PC-9 (cell line): ENCODE results near the gene BAK1. TPM values are rescaled to one million over a fixed set of nuclear protein-coding genes. Genes with fewer than 3 reads are reported as not detected.

ENCODE experiments used
- BruUV-seq: library from RNA; stranded (reverse); fragments of 400-500 nt; replicated peaks from 2 replicates; lab custom pipeline; 2021; lab: Mats Ljungman, UMichigan
- CTCF ChIA-PET: fragments of 300-600 bp; sonication (Branson Sonifier 250); formaldehyde crosslinking; loops from one replicate; lab custom pipeline; 2022; ENCODE audit warnings: antibody characterized with exemption; lab: Charles Lee
- POLR2A ChIA-PET: fragments of 300-600 bp; sonication (Branson Sonifier 250); formaldehyde crosslinking; loops from one replicate; lab custom pipeline; 2022; ENCODE audit warnings: antibody characterized with exemption; ENCODE audit not compliant: unreplicated experiment; lab: Charles Lee
- DNase-seq, 2 experiments: peaks; one replicate each; pipeline versions ENCODE4 v3.0.0 to v3.0.0-alpha.2; 2015 to 2022; ENCODE audit warnings: mixed read lengths in 1 of 2
- H2AFZ ChIP-seq: fragments of 200-600 bp; sonication (generic); 2 replicates; pipeline ENCODE4 v1.8.1; 2017; ENCODE audit warnings: antibody characterized with exemption
- H3F3A ChIP-seq: fragments of 200-600 bp; sonication (generic); 2 replicates; pipeline ENCODE4 v1.8.1; 2017; ENCODE audit warnings: antibody characterized with exemption, mild to moderate bottlenecking, low read depth; ENCODE audit not compliant: insufficient read depth
- H3K27ac ChIP-seq: fragments of 200-600 bp; sonication (generic); 2 replicates; pipeline ENCODE4 v1.6.1; 2016; ENCODE audit warnings: mixed run types
- H3K27me3 ChIP-seq: fragments of 200-600 bp; sonication (generic); 2 replicates; pipeline ENCODE4 v1.6.1; 2016; ENCODE audit warnings: low read depth, mixed run types; ENCODE audit not compliant: insufficient read depth
- H3K36me3 ChIP-seq: fragments of 200-600 bp; sonication (generic); 2 replicates; pipeline ENCODE4 v1.6.1; 2016; ENCODE audit warnings: low read depth, mixed run types
- H3K4me1 ChIP-seq: fragments of 200-600 bp; sonication (generic); replicated peaks from 2 replicates; pipeline ENCODE4 v1.6.1; 2016; ENCODE audit warnings: mixed run types; ENCODE audit not compliant: insufficient read depth
- H3K4me2 ChIP-seq: fragments of 200-600 bp; sonication (generic); 2 replicates; pipeline ENCODE4 v1.6.1; 2017; ENCODE audit warnings: mixed run types
- H3K4me3 ChIP-seq: fragments of 200-600 bp; sonication (generic); 2 replicates; pipeline ENCODE4 v1.6.1; 2016; ENCODE audit warnings: mixed run types
- H3K79me2 ChIP-seq: fragments of 200-600 bp; sonication (generic); 2 replicates; pipeline ENCODE4 v1.6.1; 2017; ENCODE audit warnings: low read depth, mixed run types
- H3K9me2 ChIP-seq: fragments of 200-600 bp; sonication (generic); 2 replicates; pipeline ENCODE4 v1.8.1; 2017; ENCODE audit warnings: mild to moderate bottlenecking; ENCODE audit not compliant: insufficient read depth
- H3K9me3 ChIP-seq: fragments of 200-600 bp; sonication (generic); 2 replicates; pipeline ENCODE4 v1.8.1; 2016; ENCODE audit warnings: low read depth; ENCODE audit not compliant: insufficient read depth
- H4K20me1 ChIP-seq: fragments of 200-600 bp; sonication (generic); 2 replicates; pipeline ENCODE4 v1.8.1; 2017; ENCODE audit not compliant: insufficient read depth
- CTCF ChIP-seq: fragments of 200-600 bp; sonication (generic); conservative IDR thresholded peaks from 2 replicates; pipeline ENCODE4 v1.6.1; 2017; ENCODE audit warnings: mixed run types, antibody characterized with exemption, mild to moderate bottlenecking, moderate library complexity
- EZH2 ChIP-seq: fragments of 200-600 bp; sonication (generic); IDR thresholded peaks from 2 replicates; pipeline ENCODE4 v1.8.0; 2017; ENCODE audit warnings: antibody characterized with exemption, low read depth
- intact Hi-C: fragments of 100-400 bp; cut with micrococcal nuclease; formaldehyde crosslinking; loops from one replicate; pipeline ENCODE4 v1.10.0; 2022; ENCODE audit not compliant: unreplicated experiment
- total RNA-seq: library from RNA; stranded (reverse); gene quantifications from 2 replicates; pipeline ENCODE4 v1.2.3, GENCODE V29; 2021

The BAK1 gene
- total RNA-seq, 1 experiment from 2014 or later, result 28.4 TPM

- intact Hi-C loops, result no loop called here
- Histone ChIP-seq H3K27me3 (no peaks in the 10 kb centered on the region), H3K9me3 (peaks cover 11% of the 10 kb centered on the region), H4K20me1 (no peaks in the 10 kb centered on the region), H3K27ac (peak overlapping the region; percentile 56), H3K4me1 (peaks cover 68% of the 10 kb centered on the region), H3K4me2 (peak overlapping the region; percentile 57), H3K9me2 (no peaks in the 10 kb centered on the region), H3K36me3 (no peaks in the 10 kb centered on the region), H3K4me3 (no peak overlapping the region), H3K79me2 (no peaks in the 10 kb centered on the region), H3F3A (peaks cover 46% of the 10 kb centered on the region), H2AFZ (no peak overlapping the region)
- BruUV-seq, result no TSS peak
- CTCF ChIA-PET, result no interaction called here
- POLR2A ChIA-PET, result no interaction called here
- no peak for TF ChIP-seq EZH2
- no peak for TF ChIP-seq CTCF
- no peak for DNase-seq
Measured at GRCh38 chr6:33609019-33609418, 28.9 kb upstream of the BAK1 start.

DNA sequence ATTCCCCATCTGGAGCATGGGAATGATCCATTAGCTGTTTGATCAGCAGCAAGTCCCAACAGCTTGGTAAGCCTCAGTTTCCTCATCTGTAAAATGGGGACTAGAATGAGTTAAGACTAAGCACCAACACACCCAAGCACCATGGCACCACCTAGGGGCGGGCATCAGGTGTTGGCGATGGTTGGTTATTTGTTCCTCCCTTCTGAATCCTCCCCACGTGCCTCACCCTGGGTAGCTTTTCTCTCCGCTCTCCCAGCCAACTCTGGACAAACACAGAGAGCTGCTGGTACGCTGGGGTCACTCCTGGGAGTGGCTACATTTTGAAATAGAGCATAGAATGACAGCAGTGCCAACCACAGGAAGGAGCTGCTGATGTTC, 27.7 kb upstream of the BAK1 start:
- Histone ChIP-seq H3K4me2 (no peak overlapping the region), H3K27ac (no peak overlapping the region), H4K20me1 (no peaks in the 10 kb centered on the region), H3K9me3 (peaks cover 11% of the 10 kb centered on the region), H3K27me3 (no peaks in the 10 kb centered on the region), H3K9me2 (no peaks in the 10 kb centered on the region), H3K36me3 (no peaks in the 10 kb centered on the region), H3K4me1 (peaks cover 55% of the 10 kb centered on the region), H3K79me2 (no peaks in the 10 kb centered on the region), H3K4me3 (no peak overlapping the region), H3F3A (peaks cover 35% of the 10 kb centered on the region), H2AFZ (no peak overlapping the region)
- no TSS peak for BruUV-seq
- intact Hi-C loops, result no loop called here
- no peak for DNase-seq
- ChIA-PET CTCF (no interaction called here), POLR2A (no interaction called here)
- no peak for TF ChIP-seq EZH2
- peak; percentile 48 for TF ChIP-seq CTCF

DNA sequence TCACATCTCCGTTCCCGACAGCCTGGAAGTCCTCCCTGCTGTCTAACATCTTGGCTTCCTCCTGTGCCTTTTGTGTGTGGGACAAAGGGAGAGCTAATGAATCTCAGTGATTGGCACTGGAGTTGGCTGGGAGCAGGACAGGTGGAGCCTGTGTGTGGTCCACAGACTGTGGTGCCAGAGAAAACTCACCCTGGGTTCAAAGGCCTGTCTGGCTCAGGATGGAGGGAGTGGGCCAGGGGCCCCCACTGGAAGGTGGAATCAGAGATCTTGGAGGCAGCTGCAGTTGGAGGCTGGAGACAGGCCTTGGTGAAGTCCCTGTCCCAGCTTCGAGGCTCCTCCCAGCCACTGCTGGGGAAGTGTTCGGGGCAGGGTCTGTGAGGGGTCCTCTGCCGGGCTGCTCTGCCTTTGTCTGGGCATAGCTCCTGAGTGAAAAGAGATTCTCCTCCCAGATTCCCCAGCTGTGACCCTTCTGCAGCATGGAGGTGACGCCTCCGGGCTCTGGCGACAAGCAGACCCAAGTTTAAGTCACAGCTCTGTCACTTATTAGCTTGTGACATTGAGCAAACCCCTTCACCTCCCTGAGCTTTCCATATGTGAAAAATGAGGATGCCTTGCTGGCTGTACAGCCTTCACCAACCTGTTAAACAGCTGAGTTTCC, 27.2 kb upstream of the BAK1 start:
- no peaks in the 10 kb centered on the region for H3K9me2 ChIP-seq
- no peak overlapping the region for H3K4me3 ChIP-seq
- peaks cover 30% of the 10 kb centered on the region for H3F3A ChIP-seq
- BruUV-seq, result no TSS peak
- H3K27ac ChIP-seq, result no peak overlapping the region
- ChIA-PET CTCF (no interaction called here), POLR2A (no interaction called here)
- H3K79me2 ChIP-seq, result no peaks in the 10 kb centered on the region
- intact Hi-C loops, result no loop called here
- TF ChIP-seq CTCF (no peak), EZH2 (no peak)
- H3K36me3 ChIP-seq, result no peaks in the 10 kb centered on the region
- H3K27me3 ChIP-seq, result no peaks in the 10 kb centered on the region
- no peak overlapping the region for H2AFZ ChIP-seq
- peaks cover 11% of the 10 kb centered on the region for H3K9me3 ChIP-seq
- H4K20me1 ChIP-seq, result no peaks in the 10 kb centered on the region
- DNase-seq, result no peak
- H3K4me1 ChIP-seq, result peaks cover 50% of the 10 kb centered on the region
- H3K4me2 ChIP-seq, result no peak overlapping the region
